HUES64 (cell line): ENCODE results near the gene ACVR1.
A peak's percentile ranks its signal among the peaks of the same experiment; 100 is the strongest.
"Not testable (repeated sequence)": the region's sequence is repeated elsewhere in the genome, so short reads cannot be mapped to it uniquely, and the experiment has no call there.

Experiments used
- H3K27ac ChIP-seq: 2 replicates; pipeline ENCODE4 v1.7.0; 2013; ENCODE audit warnings: low read depth, low read length, inconsistent platforms
- H3K27me3 ChIP-seq: 2 replicates; pipeline ENCODE4 v1.6.1; 2013; ENCODE audit warnings: mild to moderate bottlenecking, low read length; ENCODE audit not compliant: insufficient read depth
- H3K36me3 ChIP-seq: 2 replicates; pipeline ENCODE4 v1.6.1; 2013; ENCODE audit warnings: mild to moderate bottlenecking, low read length; ENCODE audit not compliant: insufficient read depth
- H3K4me1 ChIP-seq: 2 replicates; pipeline ENCODE4 v1.6.1; 2013; ENCODE audit warnings: mild to moderate bottlenecking, low read length, moderate library complexity; ENCODE audit not compliant: insufficient read depth
- H3K4me3 ChIP-seq: 2 replicates; pipeline ENCODE4 v1.5.1; 2013; ENCODE audit warnings: mild to moderate bottlenecking, low read length, moderate library complexity
- H3K9ac ChIP-seq: 2 replicates; pipeline ENCODE4 v1.6.1; 2013; ENCODE audit warnings: mild to moderate bottlenecking, low read depth, low read length
- H3K9me3 ChIP-seq: 2 replicates; pipeline ENCODE4 v1.6.1; 2013; ENCODE audit warnings: low read depth, low read length; ENCODE audit not compliant: insufficient read depth
- WGBS: fragments of 150-250, 120-280 bp; methylation state at CpG from one replicate; pipeline ENCODE4 v1.1.7; 2013; ENCODE audit warnings: missing lambda C conversion rate; 5-methylcytosine and 5-hydroxymethylcytosine counted together

ACVR1 gene

GRCh38 chr2:157893611-157894010 lies 17.5 kb upstream of the ACVR1 start:
- WGBS: 85% methylated on average over 4 of the region's 4 CpGs
- H3K9ac ChIP-seq: no peak overlapping the region
- peaks cover 41% of the 10 kb centered on the region for H3K4me1 ChIP-seq
- H3K27me3 ChIP-seq: no peaks in the 10 kb centered on the region
- no peaks in the 10 kb centered on the region for H3K9me3 ChIP-seq
- H3K27ac ChIP-seq: no peak overlapping the region
- H3K36me3 ChIP-seq: no peaks in the 10 kb centered on the region
- no peak overlapping the region for H3K4me3 ChIP-seq

GRCh38 chr2:157891643-157892041 lies 15.5 kb upstream of the ACVR1 start:
- no peaks in the 10 kb centered on the region for H3K36me3 ChIP-seq
- H3K9ac ChIP-seq: no peak overlapping the region
- 83% methylated on average over 1 of the region's 1 CpG for WGBS
- H3K9me3 ChIP-seq: no peaks in the 10 kb centered on the region
- no peaks in the 10 kb centered on the region for H3K27me3 ChIP-seq
- H3K4me3 ChIP-seq: no peak overlapping the region
- peaks cover 41% of the 10 kb centered on the region for H3K4me1 ChIP-seq
- H3K27ac ChIP-seq: peak overlapping the region; percentile 32; the same call in 1 of the 2 replicates

GRCh38 chr2:157890969-157891642 lies 15.0 kb upstream of the ACVR1 start:
- Histone ChIP-seq H3K4me3 (peak overlapping the region; percentile 23; the same call in 1 of the 2 replicates), H3K36me3 (no peaks in the 10 kb centered on the region), H3K4me1 (peaks cover 41% of the 10 kb centered on the region), H3K9me3 (no peaks in the 10 kb centered on the region), H3K9ac (no peak overlapping the region), H3K27ac (peak overlapping the region; percentile 32; the same call in 1 of the 2 replicates), H3K27me3 (no peaks in the 10 kb centered on the region)
- WGBS: 50% methylated on average over 2 of the region's 2 CpGs

GRCh38 chr2:157887946-157888345 lies 11.8 kb upstream of the ACVR1 start:
- Histone ChIP-seq H3K36me3 (no peaks in the 10 kb centered on the region), H3K9ac (no peak overlapping the region), H3K27ac (no peak overlapping the region), H3K27me3 (no peaks in the 10 kb centered on the region), H3K4me1 (peaks cover 22% of the 10 kb centered on the region), H3K4me3 (no peak overlapping the region), H3K9me3 (no peaks in the 10 kb centered on the region)
- WGBS: 85% methylated on average over 2 of the region's 3 CpGs

GRCh38 chr2:157884533-157884932 lies 8.4 kb upstream of the ACVR1 start:
- WGBS: 98% methylated on average over 4 of the region's 5 CpGs
- H3K27ac ChIP-seq, H3K4me3 ChIP-seq, H3K9ac ChIP-seq, H3K9me3 ChIP-seq, H3K36me3 ChIP-seq, H3K4me1 ChIP-seq, H3K27me3 ChIP-seq: not testable (repeated sequence)

- H3K27me3 ChIP-seq: peaks cover 10% of the 10 kb centered on the region
- H3K4me1 ChIP-seq: peaks cover 9% of the 10 kb centered on the region
- no peak overlapping the region for H3K27ac ChIP-seq
- H3K36me3 ChIP-seq: no peaks in the 10 kb centered on the region
- H3K4me3 ChIP-seq: no peak overlapping the region
- no peak overlapping the region for H3K9ac ChIP-seq
- WGBS: 94% methylated on average over 3 of the region's 3 CpGs
- H3K9me3 ChIP-seq: no peaks in the 10 kb centered on the region
Measured at GRCh38 chr2:157880927-157881326, 4.8 kb upstream of the ACVR1 start.

GRCh38 chr2:157877761-157878400 lies 1.8 kb upstream of the ACVR1 start:
- H3K9me3 ChIP-seq: no peaks in the 10 kb centered on the region
- no peaks in the 10 kb centered on the region for H3K36me3 ChIP-seq
- H3K4me3 ChIP-seq: no peak overlapping the region
- 94% methylated on average over 2 of the region's 3 CpGs for WGBS
- H3K4me1 ChIP-seq: peaks cover 13% of the 10 kb centered on the region
- no peak overlapping the region for H3K27ac ChIP-seq
- peaks cover 10% of the 10 kb centered on the region for H3K27me3 ChIP-seq
- H3K9ac ChIP-seq: no peak overlapping the region

- Histone ChIP-seq H3K4me3 (peak overlapping the region; percentile 67), H3K27ac (no peak overlapping the region), H3K27me3 (peaks cover 10% of the 10 kb centered on the region), H3K9me3 (no peaks in the 10 kb centered on the region), H3K4me1 (peaks cover 14% of the 10 kb centered on the region), H3K9ac (peak overlapping the region; percentile 56), H3K36me3 (no peaks in the 10 kb centered on the region)
- WGBS: 7% methylated on average over 12 of the region's 12 CpGs
Measured at GRCh38 chr2:157876786-157877138, 632 bp upstream of the ACVR1 start.

- no peaks in the 10 kb centered on the region for H3K36me3 ChIP-seq
- peaks cover 20% of the 10 kb centered on the region for H3K4me1 ChIP-seq
- peak overlapping the region; percentile 82; the same call in 1 of the 2 replicates for H3K27ac ChIP-seq
- peak overlapping the region; percentile 62; the same call in 1 of the 2 replicates for H3K9ac ChIP-seq
- WGBS: under 1% methylated on average over 53 of the region's 53 CpGs
- peak overlapping the region; percentile 67 for H3K4me3 ChIP-seq
- peaks cover 10% of the 10 kb centered on the region for H3K27me3 ChIP-seq
- no peaks in the 10 kb centered on the region for H3K9me3 ChIP-seq
Measured at GRCh38 chr2:157875641-157876065, 477 bp downstream of the ACVR1 start.

- Histone ChIP-seq H3K4me1 (peaks cover 20% of the 10 kb centered on the region), H3K9me3 (no peaks in the 10 kb centered on the region), H3K36me3 (no peaks in the 10 kb centered on the region), H3K27ac (peak overlapping the region; percentile 25; the same call in 1 of the 2 replicates), H3K9ac (peak overlapping the region; percentile 62), H3K27me3 (peaks cover 10% of the 10 kb centered on the region), H3K4me3 (peak overlapping the region; percentile 67)
- WGBS: 4% methylated on average over 19 of the region's 21 CpGs
Measured at GRCh38 chr2:157874997-157875640, 1.0 kb downstream of the ACVR1 start.

- H3K27me3 ChIP-seq: peaks cover 10% of the 10 kb centered on the region
- WGBS: 88% methylated on average over 4 of the region's 4 CpGs
- H3K4me1 ChIP-seq: peaks cover 20% of the 10 kb centered on the region
- H3K27ac ChIP-seq: no peak overlapping the region
- H3K4me3 ChIP-seq: peak overlapping the region; percentile 67
- H3K36me3 ChIP-seq: no peaks in the 10 kb centered on the region
- no peaks in the 10 kb centered on the region for H3K9me3 ChIP-seq
- no peak overlapping the region for H3K9ac ChIP-seq
Measured at GRCh38 chr2:157874348-157874747, 1.8 kb downstream of the ACVR1 start.
